GM12801 (cell line): Measurements from ENCODE around the gene PACS1.

Experiments used
- CTCF ChIP-seq: IDR thresholded peaks from one replicate; pipeline ENCODE4 v1.5.1; 2011; ENCODE audit warnings: control low read depth; ENCODE audit not compliant: insufficient read length; ENCODE audit errors: extremely low read depth

The PACS1 gene

GRCh38 chr11:66046901-66047300 lies 23.2 kb upstream of the PACS1 start:
- no peak for TF ChIP-seq CTCF

- TF ChIP-seq CTCF: no peak
Observed at GRCh38 chr11:66047541-66048365, 22.3 kb upstream of the PACS1 start.

DNA sequence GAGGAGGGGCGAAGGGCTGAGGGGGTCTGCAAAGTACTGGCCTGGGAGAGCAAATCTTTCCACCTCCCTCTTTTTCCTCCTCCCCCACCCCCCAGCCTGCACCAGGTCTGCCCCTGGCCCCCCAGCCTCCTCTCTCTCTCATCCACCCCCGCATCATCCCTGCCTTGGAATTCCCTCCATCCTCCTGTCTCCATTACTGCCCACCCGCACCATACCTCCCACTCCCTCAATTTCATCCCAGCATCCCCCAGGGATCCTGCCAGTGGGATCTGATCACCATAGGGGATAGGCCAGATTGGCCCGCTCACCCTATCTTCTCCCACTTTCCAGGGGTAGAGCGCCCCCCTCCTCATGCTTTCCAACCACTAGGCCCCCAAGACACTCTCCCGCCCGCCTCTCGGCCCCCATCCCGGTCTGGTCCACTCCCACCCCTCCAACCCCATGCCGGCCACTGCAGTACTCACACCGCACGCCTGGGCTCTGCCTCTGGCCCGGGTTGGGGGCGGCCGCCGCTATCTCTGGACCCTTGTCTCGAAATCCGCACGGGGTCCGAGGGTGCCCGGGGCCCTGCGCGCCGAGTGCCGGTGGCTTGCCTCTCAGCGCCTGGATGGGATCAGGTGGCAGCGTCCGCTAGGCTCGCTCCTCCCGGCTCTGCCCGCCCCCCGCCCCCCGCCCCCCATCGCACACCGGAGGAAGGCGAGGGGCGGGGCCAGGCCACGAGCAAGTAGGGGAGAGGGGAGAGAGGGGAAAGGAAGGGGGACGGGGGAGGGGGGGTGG lies 21.3 kb upstream of the PACS1 start, which contains the start of gene GAL3ST3:
Gene GAL3ST3, minus strand, starts transcription at position 615 of the 777 bp plus-strand sequence. CDS start 3,746 bp downstream, outside the sequence.
- TF ChIP-seq CTCF: no peak

DNA sequence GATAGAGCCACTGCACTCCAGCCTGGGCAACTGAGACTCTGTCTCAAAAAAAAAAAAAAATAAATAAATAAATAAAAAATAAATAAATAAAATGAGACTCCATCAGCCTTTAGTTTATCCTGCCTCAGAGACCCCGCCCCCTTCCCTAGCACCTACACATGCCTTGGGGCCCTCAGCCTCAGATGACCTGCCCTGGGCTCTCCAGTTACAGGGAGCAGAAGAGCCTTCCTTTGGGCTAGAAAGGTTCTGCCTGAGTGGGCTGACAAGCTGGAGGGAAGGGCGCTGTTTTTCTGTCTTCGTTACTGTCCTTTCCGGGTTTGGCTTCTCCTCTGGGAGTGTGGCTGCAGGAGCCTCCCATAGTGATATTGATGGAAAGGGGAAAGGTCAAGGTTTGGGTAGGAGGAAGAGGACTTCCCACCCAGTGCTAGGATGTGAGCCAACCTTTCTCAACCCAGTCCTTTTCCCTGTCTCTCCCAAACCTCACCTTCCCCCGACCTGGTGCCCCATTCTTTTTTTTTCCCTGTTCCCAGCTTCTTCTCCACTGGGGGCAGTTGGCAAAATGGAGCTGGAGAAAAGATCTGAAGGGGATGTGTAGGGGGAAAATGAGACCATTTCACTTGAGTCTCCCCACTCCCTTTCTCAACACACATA lies 19.4 kb upstream of the PACS1 start:
- TF ChIP-seq CTCF: no peak

DNA sequence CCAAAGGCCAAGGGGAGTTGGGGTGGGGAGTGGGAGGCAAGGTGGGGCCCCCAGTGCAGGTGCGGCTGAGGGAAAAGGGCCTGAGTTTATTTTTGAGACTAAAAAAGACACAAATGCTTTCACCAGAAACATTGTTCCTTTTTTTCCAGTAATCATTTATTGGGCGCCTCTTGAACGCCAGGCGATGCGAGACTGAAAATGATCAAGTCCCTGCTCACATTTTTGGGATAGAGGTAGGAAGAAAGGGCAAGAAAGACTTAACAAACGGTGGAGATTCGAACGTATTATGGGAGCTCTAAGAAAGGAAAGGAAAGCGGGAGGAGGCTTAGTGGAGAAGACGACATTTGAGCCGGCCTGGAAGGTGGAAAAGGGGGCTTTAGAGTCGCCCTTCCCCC lies 18.7 kb upstream of the PACS1 start:
- TF ChIP-seq CTCF: no peak

DNA sequence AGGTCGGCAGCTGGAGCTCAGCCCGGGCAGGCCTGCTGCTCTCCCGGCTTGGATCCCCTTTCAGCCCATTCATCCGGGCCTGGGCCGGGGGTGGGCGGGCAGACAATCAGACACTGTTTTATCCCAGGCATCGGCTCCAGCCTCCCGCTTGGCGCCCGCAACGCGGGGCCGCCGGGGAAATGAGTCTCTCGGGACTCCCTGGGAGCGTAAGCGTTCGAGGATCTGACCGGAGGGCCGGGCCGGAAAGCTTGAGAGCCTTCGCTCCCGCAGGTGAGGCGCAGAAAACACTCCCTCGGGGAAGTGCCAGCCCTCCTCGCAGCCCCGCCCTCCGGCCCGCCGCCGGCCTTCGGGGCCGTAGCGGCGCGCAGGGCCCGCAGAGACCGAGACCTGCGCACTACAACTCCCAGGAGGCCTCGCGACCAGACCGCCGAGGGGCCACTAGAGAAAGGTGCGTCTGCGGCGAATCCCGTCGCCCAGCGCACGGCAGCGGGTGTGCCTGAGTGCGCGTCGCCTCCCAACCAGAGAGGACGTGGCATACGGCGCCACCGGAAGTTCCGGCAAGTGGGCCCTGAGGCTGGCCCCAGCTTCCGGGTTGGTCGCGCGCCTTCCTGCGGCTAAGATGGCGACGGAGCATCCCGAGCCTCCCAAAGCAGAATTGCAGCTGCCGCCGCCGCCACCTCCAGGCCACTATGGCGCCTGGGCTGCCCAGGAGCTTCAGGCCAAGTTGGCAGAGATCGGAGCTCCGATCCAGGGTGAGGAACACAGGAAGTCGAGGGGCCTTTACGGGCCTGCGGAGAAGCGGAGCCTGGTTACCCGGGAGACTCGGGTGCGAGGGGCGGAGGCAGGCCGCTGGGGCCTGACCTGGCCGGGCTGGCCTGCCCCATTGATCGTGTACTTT lies 18.1 kb upstream of the PACS1 start, which contains the start of gene SF3B2:
Gene SF3B2, plus strand, starts transcription at position 599 of the 898 bp plus-strand sequence. Its CDS starts 21 bp downstream, at position 620.
- TF ChIP-seq CTCF: no peak

DNA sequence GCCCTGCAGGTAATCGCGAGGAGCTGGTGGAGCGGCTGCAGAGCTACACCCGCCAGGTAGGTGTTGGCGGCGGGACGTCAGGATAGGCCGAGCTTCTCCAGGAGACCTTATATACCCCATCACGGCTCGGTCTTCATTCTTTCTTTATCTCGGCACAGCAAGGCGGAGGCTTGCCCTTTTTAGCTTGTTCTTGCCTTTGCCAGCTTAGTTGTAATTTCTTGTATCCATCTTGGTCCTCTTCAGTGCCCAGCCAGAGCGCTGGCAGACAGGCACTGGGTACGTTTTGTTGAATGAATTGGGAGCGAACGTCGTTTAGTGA lies 17.4 kb upstream of the PACS1 start:
- no peak for TF ChIP-seq CTCF
